Measurements from ENCODE around the gene DCLK1.

DCLK1 gene

DNA sequence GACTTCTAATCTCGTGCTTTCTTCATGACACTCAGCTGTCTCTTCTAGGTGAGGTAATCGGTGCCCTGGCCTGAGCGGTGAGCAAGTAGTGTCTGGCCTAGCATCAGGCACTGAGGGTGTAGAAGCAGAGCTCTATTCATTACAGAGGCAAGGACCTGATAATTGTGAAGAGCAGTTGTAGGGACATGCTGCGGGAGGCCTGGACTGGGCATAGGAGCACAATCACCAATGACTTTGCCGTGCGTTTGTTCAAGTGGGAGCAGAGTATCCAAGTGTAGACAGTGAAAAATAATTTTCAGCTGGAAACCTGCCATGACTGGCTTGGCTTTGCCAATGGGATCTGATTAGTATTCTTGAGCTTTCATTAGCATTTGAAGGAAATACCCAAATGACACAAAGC is 32.1 kb upstream of the DCLK1 start:
- no peak for TF ChIP-seq CTCF (IDR thresholded peaks at IDR 0.05; ENCODE audit: low read depth, low read length, missing control alignments)
- H3K4me3 ChIP-seq (replicated peaks; ENCODE audit: low read depth, low read length) = no peak overlapping the region
- DNase-seq (ENCODE audit: extremely low read depth, low read depth) = no peak

DNA sequence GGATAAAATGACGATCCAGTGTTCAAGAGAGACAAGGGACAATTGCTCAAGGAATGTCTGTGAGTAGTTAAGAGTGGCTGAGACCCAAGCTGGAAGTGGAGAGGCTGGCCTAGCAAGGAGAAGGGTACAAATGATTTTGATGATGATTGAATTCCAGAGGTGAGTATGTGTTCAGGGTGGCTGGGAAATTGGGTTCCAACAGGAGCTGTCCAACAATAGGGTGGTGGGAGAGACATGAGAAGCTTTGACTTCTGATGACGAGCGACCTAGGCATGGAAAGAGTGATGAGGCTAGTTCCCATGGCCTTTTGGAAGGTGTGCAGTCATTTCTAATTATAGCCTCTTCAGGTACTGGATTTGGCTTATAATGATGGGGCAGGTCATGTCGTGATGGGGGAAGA is 29.1 kb upstream of the DCLK1 start:
- no peak for TF ChIP-seq CTCF (IDR thresholded peaks at IDR 0.05; ENCODE audit: low read depth, low read length, missing control alignments)
- no peak overlapping the region for H3K4me3 ChIP-seq (replicated peaks; ENCODE audit: low read depth, low read length)
- no peak for DNase-seq (ENCODE audit: extremely low read depth, low read depth)

- TF ChIP-seq CTCF (IDR thresholded peaks at IDR 0.05; ENCODE audit: low read depth, low read length, missing control alignments) = no peak
- no peak overlapping the region for H3K4me3 ChIP-seq (replicated peaks; ENCODE audit: low read depth, low read length)
- DNase-seq (ENCODE audit: extremely low read depth, low read depth) = no peak
Measured at GRCh38 chr13:36158611-36159010, 27.4 kb upstream of the DCLK1 start.

DNA sequence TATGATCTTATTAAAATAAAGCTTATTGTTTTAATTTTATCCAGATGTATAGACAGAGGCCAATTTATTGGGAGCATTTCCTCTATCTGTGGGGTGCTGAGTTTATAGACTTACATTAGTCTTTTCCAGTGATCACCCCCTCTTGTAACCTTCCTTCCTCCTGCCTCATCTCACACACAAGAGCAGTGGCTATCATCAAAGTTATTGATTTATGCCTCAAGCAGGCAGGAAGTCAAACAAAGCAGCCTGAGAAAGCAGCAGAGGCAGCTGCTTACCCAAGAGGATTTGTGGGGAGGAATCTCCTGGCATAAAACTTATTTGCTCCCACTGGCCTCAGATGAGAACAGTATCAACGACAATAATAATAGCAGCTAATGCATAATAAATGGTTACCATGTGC is 26.3 kb upstream of the DCLK1 start:
- no peak overlapping the region for H3K4me3 ChIP-seq (replicated peaks; ENCODE audit: low read depth, low read length)
- no peak for DNase-seq (ENCODE audit: extremely low read depth, low read depth)
- TF ChIP-seq CTCF (IDR thresholded peaks at IDR 0.05; ENCODE audit: low read depth, low read length, missing control alignments) = no peak

DNA sequence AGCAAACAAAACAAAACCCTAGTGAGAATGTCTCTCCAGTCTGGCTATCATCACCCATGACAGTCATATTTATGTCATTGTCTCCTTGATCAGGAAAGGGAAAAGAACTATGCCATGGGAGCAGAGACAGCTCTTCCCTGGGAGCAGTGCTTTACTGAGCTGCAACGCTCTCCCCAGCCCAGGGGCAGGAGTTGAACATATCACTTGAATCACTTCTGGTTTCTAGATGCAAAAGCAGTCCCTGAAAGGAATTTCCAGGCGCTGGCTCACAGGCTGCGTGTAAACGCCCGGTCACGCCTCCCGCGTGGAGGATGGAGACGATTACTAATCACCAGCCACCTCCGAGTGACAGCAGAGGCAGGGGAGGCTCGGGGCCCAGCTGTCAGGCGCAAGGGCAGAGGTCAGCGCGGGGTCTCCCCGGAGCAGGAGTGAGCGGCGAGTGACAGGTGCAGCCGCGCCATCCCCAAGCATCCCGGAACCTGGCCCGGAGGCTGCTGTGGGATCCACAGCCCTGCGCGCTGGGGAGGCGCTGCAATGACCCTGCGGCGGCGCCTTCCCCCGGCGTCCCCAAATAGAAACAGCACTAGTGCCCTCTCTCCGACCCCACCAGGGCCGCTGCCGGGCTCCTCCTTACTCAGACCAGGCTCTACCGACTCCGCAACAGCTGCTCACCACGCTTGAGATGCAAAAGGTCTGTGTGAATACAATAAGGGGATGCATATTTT is 23.5 kb upstream of the DCLK1 start:
- DNase-seq (ENCODE audit: extremely low read depth, low read depth) = no peak
- no peak overlapping the region for H3K4me3 ChIP-seq (replicated peaks; ENCODE audit: low read depth, low read length)

DNA sequence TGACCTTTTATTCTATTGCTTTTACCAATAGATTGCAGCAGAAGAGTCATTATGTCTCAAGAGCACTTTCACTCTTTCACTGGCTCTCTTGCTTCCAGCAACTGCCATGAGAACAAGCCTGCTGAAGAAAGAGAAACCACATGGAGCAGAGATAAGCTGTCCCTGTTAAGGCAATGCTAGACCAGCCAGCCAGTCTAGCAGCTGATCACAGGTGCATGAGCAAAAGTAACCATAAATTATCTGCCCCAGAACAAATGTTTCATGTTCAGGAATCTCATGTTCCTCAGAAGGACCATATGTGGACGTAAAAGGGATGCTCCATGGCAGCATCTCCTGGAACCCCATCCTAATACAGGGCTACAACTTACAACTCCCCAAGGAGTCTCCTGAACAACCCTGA is 20.4 kb upstream of the DCLK1 start:
- no peak for DNase-seq (ENCODE audit: extremely low read depth, low read depth)
- TF ChIP-seq CTCF (IDR thresholded peaks at IDR 0.05; ENCODE audit: low read depth, low read length, missing control alignments) = no peak
- no peak overlapping the region for H3K4me3 ChIP-seq (replicated peaks; ENCODE audit: low read depth, low read length)

More for the DNA sequence above, 23.5 kb upstream of the DCLK1 start:
- TF ChIP-seq CTCF (IDR thresholded peaks at IDR 0.05; ENCODE audit: low read depth, low read length, missing control alignments) = no peak

GRCh38 chr13:36148446-36148845 is 17.3 kb upstream of the DCLK1 start:
- DNase-seq (ENCODE audit: extremely low read depth, low read depth) = no peak
- TF ChIP-seq CTCF (IDR thresholded peaks at IDR 0.05; ENCODE audit: low read depth, low read length, missing control alignments) = no peak

More at GRCh38 chr13:36148446-36148845, 17.3 kb upstream of the DCLK1 start:
- no peak overlapping the region for H3K4me3 ChIP-seq (replicated peaks; ENCODE audit: low read depth, low read length)

All from HFF-Myc (cell line).